NCI-H2107 (cell line): ENCODE results near the gene TERT.
"Not testable (repeated sequence)": the region's sequence is repeated elsewhere in the genome, so short reads cannot be mapped to it uniquely, and the experiment has no call there.

ENCODE experiments used
- DNase-seq: peaks from one replicate; lab custom pipeline; 2025; lab: John Stamatoyannopoulos, UW

The TERT gene

GRCh38 chr5:1278656-1279442, 16.0 kb downstream of the TERT start:
- DNase-seq: no peak

- no peak for DNase-seq
These were observed 16.7 kb downstream of the TERT start for GRCh38 chr5:1278216-1278615.

- no peak for DNase-seq
These were observed 17.1 kb downstream of the TERT start for GRCh38 chr5:1277781-1278180.

GRCh38 chr5:1277331-1277730, 17.5 kb downstream of the TERT start:
- DNase-seq: no peak

GRCh38 chr5:1276930-1277329, 17.9 kb downstream of the TERT start:
- DNase-seq: no peak

GRCh38 chr5:1275397-1276391, 19.2 kb downstream of the TERT start:
- not testable (repeated sequence) for DNase-seq

- DNase-seq: no peak
These were observed 20.4 kb downstream of the TERT start for GRCh38 chr5:1274471-1274870.

- no peak for DNase-seq
These were observed 21.1 kb downstream of the TERT start for GRCh38 chr5:1273745-1274144.

- DNase-seq: no peak
These were observed 22.7 kb downstream of the TERT start for GRCh38 chr5:1272201-1272600.

GRCh38 chr5:1270933-1271914, 23.6 kb downstream of the TERT start:
- no peak for DNase-seq

GRCh38 chr5:1270426-1270825, 24.4 kb downstream of the TERT start:
- DNase-seq: no peak

GRCh38 chr5:1268666-1269065, 26.2 kb downstream of the TERT start:
- DNase-seq: no peak

GRCh38 chr5:1268056-1268455, 26.8 kb downstream of the TERT start:
- no peak for DNase-seq

- DNase-seq: not testable (repeated sequence)
These were observed 27.4 kb downstream of the TERT start for GRCh38 chr5:1267464-1267863.

GRCh38 chr5:1266791-1267190, 28.1 kb downstream of the TERT start:
- DNase-seq: no peak

- no peak for DNase-seq
These were observed 29.1 kb downstream of the TERT start for GRCh38 chr5:1265461-1266455.

GRCh38 chr5:1265026-1265425, 29.8 kb downstream of the TERT start:
- no peak for DNase-seq

- no peak for DNase-seq
These were observed 30.7 kb downstream of the TERT start for GRCh38 chr5:1264211-1264610.

- DNase-seq: no peak
These were observed 32.5 kb downstream of the TERT start for GRCh38 chr5:1262381-1262780.

- DNase-seq: no peak
These were observed 33.2 kb downstream of the TERT start for GRCh38 chr5:1261643-1262042.
